ENCODE measurements around the gene RSRC2.
"Not testable (repeated sequence)": the region's sequence is repeated elsewhere in the genome, so short reads cannot be mapped to it uniquely, and the experiment has no call there.

Gene RSRC2

GRCh38 chr12:122486360-122486759 is 40.4 kb downstream of the RSRC2 start:
- not testable (repeated sequence) for DNase-seq (ENCODE audit: low spot score)

- not testable (repeated sequence) for DNase-seq (ENCODE audit: low spot score)
Measured at GRCh38 chr12:122484385-122484784, 42.4 kb downstream of the RSRC2 start.

- DNase-seq (ENCODE audit: low spot score) = no peak
Measured at GRCh38 chr12:122483969-122484368, 42.8 kb downstream of the RSRC2 start.

GRCh38 chr12:122481861-122482260 is 44.9 kb downstream of the RSRC2 start:
- no peak for DNase-seq (ENCODE audit: low spot score)

GRCh38 chr12:122480753-122481152 is 46.0 kb downstream of the RSRC2 start:
- no peak for DNase-seq (ENCODE audit: low spot score)

- no peak for DNase-seq (ENCODE audit: low spot score)
Measured at GRCh38 chr12:122474324-122474716, 52.4 kb downstream of the RSRC2 start.

GRCh38 chr12:122473543-122474323 is 53.0 kb downstream of the RSRC2 start:
- DNase-seq (ENCODE audit: low spot score) = no peak

GRCh38 chr12:122471324-122472226 is 55.2 kb downstream of the RSRC2 start:
- DNase-seq (ENCODE audit: low spot score) = peak; percentile 76

- not testable (repeated sequence) for DNase-seq (ENCODE audit: low spot score)
Measured at GRCh38 chr12:122470576-122470975, 56.2 kb downstream of the RSRC2 start.

- not testable (repeated sequence) for DNase-seq (ENCODE audit: low spot score)
Measured at GRCh38 chr12:122469856-122470255, 56.9 kb downstream of the RSRC2 start.

GRCh38 chr12:122467983-122468382 is 58.8 kb downstream of the RSRC2 start:
- DNase-seq (ENCODE audit: low spot score) = no peak

- DNase-seq (ENCODE audit: low spot score) = not testable (repeated sequence)
Measured at GRCh38 chr12:122464317-122465042, 62.3 kb downstream of the RSRC2 start.

GRCh38 chr12:122460641-122461040 is 66.1 kb downstream of the RSRC2 start:
- DNase-seq (ENCODE audit: low spot score) = no peak

GRCh38 chr12:122460061-122460460 is 66.7 kb downstream of the RSRC2 start:
- no peak for DNase-seq (ENCODE audit: low spot score)

GRCh38 chr12:122459211-122459610 is 67.5 kb downstream of the RSRC2 start:
- DNase-seq (ENCODE audit: low spot score) = no peak

- DNase-seq (ENCODE audit: low spot score) = no peak
Measured at GRCh38 chr12:122458105-122459035, 68.4 kb downstream of the RSRC2 start.

- no peak for DNase-seq (ENCODE audit: low spot score)
Measured at GRCh38 chr12:122457627-122458026, 69.1 kb downstream of the RSRC2 start.

GRCh38 chr12:122454739-122455138 is 72.0 kb downstream of the RSRC2 start:
- no peak for DNase-seq (ENCODE audit: low spot score)

GRCh38 chr12:122454250-122454721 is 72.5 kb downstream of the RSRC2 start:
- DNase-seq (ENCODE audit: low spot score) = no peak

Data from hematopoietic multipotent progenitor cell treated with erythropoietin and hydrocortisone succinate and interleukin-3 and kit ligand, for 15 days (in vitro differentiated cells).